ENCODE data around the gene SLF2. TPM values are rescaled to one million over a fixed set of nuclear protein-coding genes. Genes with fewer than 3 reads are reported as not detected.
A peak's percentile ranks its signal among the peaks of the same experiment; 100 is the strongest.

Gene SLF2
- total and polyA plus RNA-seq, 11 donors = 7.5 to 26.9 (median 16.2) TPM

- Histone ChIP-seq H3K27ac (peak overlapping the region in 2 of 12 donors; percentile 18 to 23), H3K4me3 (no peak overlapping the region), H3K36me3 (peaks cover 0 to 2% (median 0%) of the 10 kb centered on the region in 9 donors), H3K4me1 (peaks cover 0 to 24% (median 19%) of the 10 kb centered on the region in 12 donors), H3K9me3 (no peaks in the 10 kb centered on the region), H3K27me3 (no peaks in the 10 kb centered on the region)
- intact Hi-C loops (cut with DNase I) = no loop called here
- no peak for TF ChIP-seq CTCF (IDR thresholded peaks at IDR 0.05)
- TF ChIP-seq POLR2A (IDR thresholded peaks at IDR 0.05) = no peak
- 38 to 52% (median 44%) methylated on average over 6 of the region's 6 CpGs for WGBS, 4 donors
- ATAC-seq = no peak
- DNase-seq = no peak
Observed at GRCh38 chr10:100909501-100910263, 3.1 kb upstream of the SLF2 start.

GRCh38 chr10:100911472-100911871, 1.3 kb upstream of the SLF2 start:
- WGBS, 4 donors = 87 to 92% (median 89%) methylated on average over 4 of the region's 4 CpGs
- DNase-seq = no peak
- peaks cover 0 to 16% (median 7%) of the 10 kb centered on the region in 9 donors for H3K36me3 ChIP-seq
- H3K4me3 ChIP-seq = no peak overlapping the region
- intact Hi-C loops (cut with DNase I) = no loop called here
- no peaks in the 10 kb centered on the region for H3K27me3 ChIP-seq
- TF ChIP-seq CTCF (IDR thresholded peaks at IDR 0.05) (no peak), POLR2A (IDR thresholded peaks at IDR 0.05) (no peak)
- H3K4me1 ChIP-seq = peaks cover 0 to 41% (median 35%) of the 10 kb centered on the region in 12 donors
- H3K27ac ChIP-seq = peak overlapping the region in 10 of 12 donors; percentile 71 to 99 (median 96)
- no peak for ATAC-seq
- no peaks in the 10 kb centered on the region for H3K9me3 ChIP-seq

GRCh38 chr10:100912013-100912604, 654 bp upstream of the SLF2 start:
- ATAC-seq (peak in 1 of 4 donors; percentile 11), DNase-seq (peak in 1 of 5 donors; percentile 15)
- peaks cover 0 to 47% (median 36%) of the 10 kb centered on the region in 12 donors for H3K4me1 ChIP-seq
- no peak for TF ChIP-seq POLR2A (IDR thresholded peaks at IDR 0.05)
- no peak for TF ChIP-seq CTCF (IDR thresholded peaks at IDR 0.05)
- no peaks in the 10 kb centered on the region for H3K9me3 ChIP-seq
- peak overlapping the region; percentile 71 to 99 (median 96) for H3K27ac ChIP-seq
- H3K4me3 ChIP-seq = peak overlapping the region in 11 of 12 donors; percentile 77 to 99 (median 87)
- no peaks in the 10 kb centered on the region for H3K27me3 ChIP-seq
- intact Hi-C loops (cut with DNase I) = no loop called here
- WGBS, 4 donors = 6 to 11% (median 7%) methylated on average over 12 of the region's 12 CpGs
- H3K36me3 ChIP-seq = peaks cover 0 to 23% (median 13%) of the 10 kb centered on the region in 9 donors

GRCh38 chr10:100913470-100913865, 705 bp downstream of the SLF2 start:
- peaks cover 0 to 47% (median 36%) of the 10 kb centered on the region in 12 donors for H3K4me1 ChIP-seq
- 2 to 4% (median 3%) methylated on average over 10 of the region's 10 CpGs for WGBS, 4 donors
- no peak for TF ChIP-seq POLR2A (IDR thresholded peaks at IDR 0.05)
- TF ChIP-seq CTCF (IDR thresholded peaks at IDR 0.05) = no peak
- peak overlapping the region in 11 of 12 donors; percentile 94 to 99 (median 96) for H3K27ac ChIP-seq
- no peak for ATAC-seq
- no peaks in the 10 kb centered on the region for H3K9me3 ChIP-seq
- H3K36me3 ChIP-seq = peaks cover 0 to 36% (median 27%) of the 10 kb centered on the region in 9 donors
- H3K4me3 ChIP-seq = peak overlapping the region; percentile 77 to 99 (median 88)
- no peak for DNase-seq
- intact Hi-C loops (cut with DNase I) = no loop called here
- no peaks in the 10 kb centered on the region for H3K27me3 ChIP-seq
